Liver (tissue), 3 donors: Measurements from ENCODE around the gene C15orf62.

Experiments
- CTCF ChIP-seq: fragments of 150-350 bp; IDR thresholded peaks from 2 replicates; pipeline ENCODE4 v1.5.1; 2017; ENCODE audit warnings: improper control_type of control experiment, low read depth, low read length; ENCODE audit not compliant: missing input control
- EGR1 ChIP-seq, 2 donors: IDR thresholded peaks; 2 replicates each; pipeline ENCODE4 v1.6.1; 2016 to 2018; ENCODE audit warnings: antibody characterized with exemption in 2 of 2, low read depth in 2 of 2
- FOXA1 ChIP-seq: IDR thresholded peaks from 2 replicates; pipeline ENCODE4 v1.6.1; 2016; ENCODE audit warnings: antibody characterized with exemption
- FOXA2 ChIP-seq: IDR thresholded peaks from 2 replicates; pipeline ENCODE4 v1.6.1; 2016; ENCODE audit warnings: antibody characterized with exemption
- JUND ChIP-seq, 2 donors: IDR thresholded peaks; 2 replicates each; pipeline ENCODE4 v1.6.1; 2016; ENCODE audit warnings: antibody characterized with exemption in 2 of 2
- MAX ChIP-seq: IDR thresholded peaks from 2 replicates; pipeline ENCODE4 v1.6.1; 2016; ENCODE audit warnings: antibody characterized with exemption
- RAD21 ChIP-seq, 2 donors: IDR thresholded peaks; 2 replicates each; pipeline ENCODE4 v1.6.1; 2016; ENCODE audit warnings: antibody characterized with exemption in 2 of 2, mild to moderate bottlenecking in 2 of 2
- REST ChIP-seq: IDR thresholded peaks from 2 replicates; pipeline ENCODE4 v1.6.1; 2016; ENCODE audit warnings: antibody characterized with exemption, mild to moderate bottlenecking
- RXRA ChIP-seq, 2 donors: IDR thresholded peaks; 2 replicates each; pipeline ENCODE4 v1.6.1; 2017 to 2018; ENCODE audit warnings: antibody characterized with exemption in 2 of 2, mild to moderate bottlenecking in 1 of 2
- SP1 ChIP-seq: IDR thresholded peaks from 2 replicates; pipeline ENCODE4 v1.6.1; 2018; ENCODE audit warnings: antibody characterized with exemption, mild to moderate bottlenecking
- TAF1 ChIP-seq: conservative IDR thresholded peaks from 2 replicates; pipeline ENCODE4 v1.6.1; 2016; ENCODE audit warnings: antibody characterized with exemption, mild to moderate bottlenecking
- YY1 ChIP-seq: IDR thresholded peaks from 2 replicates; pipeline ENCODE4 v1.6.1; 2016; ENCODE audit warnings: antibody characterized with exemption, mild to moderate bottlenecking
- ZBTB33 ChIP-seq: IDR thresholded peaks from 2 replicates; pipeline ENCODE4 v1.6.1; 2016; ENCODE audit warnings: antibody characterized with exemption
- donor health status: healthy.
- donor health status: healthy.

- peak; percentile 43 for TF ChIP-seq CTCF
- TF ChIP-seq SP1, result peak; percentile 67
- TF ChIP-seq RXRA (IDR thresholded peaks at IDR 0.05), result no peak
- peak in 1 of 2 donors; percentile 4 for TF ChIP-seq RAD21 (IDR thresholded peaks at IDR 0.05)
- TF ChIP-seq ZBTB33, result no peak
- TF ChIP-seq MAX, result no peak
- no peak for TF ChIP-seq FOXA2
- TF ChIP-seq YY1, result peak; percentile 51
- TF ChIP-seq EGR1 (IDR thresholded peaks at IDR 0.05; ENCODE audit: low read depth in 2 of 2), result peak in 1 of 2 donors; percentile 64
- TF ChIP-seq REST, result no peak
- no peak for TF ChIP-seq TAF1
- no peak for TF ChIP-seq JUND (IDR thresholded peaks at IDR 0.05)
- TF ChIP-seq FOXA1, result no peak
Measured at GRCh38 chr15:40763801-40764628, 5.8 kb upstream of the C15orf62 start, which contains the start of gene GCHFR.
